Measurements from ENCODE around the gene SLC34A1. TPM values are rescaled to one million over a fixed set of nuclear protein-coding genes. Genes with fewer than 3 reads are reported as not detected.
"Not testable (repeated sequence)": the region's sequence is repeated elsewhere in the genome, so short reads cannot be mapped to it uniquely, and the experiment has no call there.

Gene SLC34A1
- polyA plus RNA-seq, 4 donors = 3.4 to 223 (median 131) TPM

DNA sequence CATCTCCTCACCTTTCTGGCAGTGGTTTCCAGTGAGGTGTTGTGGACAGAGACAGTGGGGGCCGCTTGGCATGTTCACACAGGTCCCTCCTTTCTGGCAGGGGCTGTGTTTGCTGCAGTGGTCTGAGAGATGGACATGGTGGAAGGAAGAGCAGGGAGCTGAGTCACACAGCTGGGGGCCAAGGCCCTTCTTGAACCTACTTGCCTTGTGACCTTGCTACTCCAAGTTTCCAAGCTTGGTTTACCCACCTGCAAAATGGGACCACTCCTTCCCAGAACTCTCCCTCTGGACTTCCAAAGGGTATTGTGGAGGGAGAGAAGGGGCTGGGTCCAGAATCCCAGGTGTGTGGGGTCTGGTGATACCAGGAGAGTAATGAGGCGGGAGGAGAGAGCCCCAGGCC, 21.1 kb downstream of the SLC34A1 start:
- DNase-seq (ENCODE audit: low read depth in 4 of 4, low spot score in 3 of 4) = no peak

DNA sequence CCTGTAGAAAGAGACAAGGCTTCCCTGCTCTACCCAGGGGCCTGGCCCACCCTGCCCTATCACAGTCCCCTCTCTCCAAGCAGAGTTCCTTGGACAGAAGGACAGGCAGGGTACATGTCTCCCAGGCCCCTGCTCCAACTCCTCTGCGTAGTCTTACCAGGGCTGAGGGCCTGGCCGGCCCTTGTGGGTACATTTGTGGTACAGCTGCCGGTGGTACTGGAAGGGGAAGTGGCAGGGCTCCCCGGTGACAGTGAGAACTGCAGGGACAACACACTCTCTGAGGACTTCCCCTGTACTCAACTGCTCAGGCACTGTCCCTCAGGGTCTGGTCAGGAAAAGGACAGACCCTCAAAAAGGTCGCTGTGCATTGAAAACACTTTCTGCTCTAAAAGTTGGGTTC, 21.6 kb downstream of the SLC34A1 start:
- DNase-seq (ENCODE audit: low read depth in 4 of 4, low spot score in 3 of 4) = no peak

DNA sequence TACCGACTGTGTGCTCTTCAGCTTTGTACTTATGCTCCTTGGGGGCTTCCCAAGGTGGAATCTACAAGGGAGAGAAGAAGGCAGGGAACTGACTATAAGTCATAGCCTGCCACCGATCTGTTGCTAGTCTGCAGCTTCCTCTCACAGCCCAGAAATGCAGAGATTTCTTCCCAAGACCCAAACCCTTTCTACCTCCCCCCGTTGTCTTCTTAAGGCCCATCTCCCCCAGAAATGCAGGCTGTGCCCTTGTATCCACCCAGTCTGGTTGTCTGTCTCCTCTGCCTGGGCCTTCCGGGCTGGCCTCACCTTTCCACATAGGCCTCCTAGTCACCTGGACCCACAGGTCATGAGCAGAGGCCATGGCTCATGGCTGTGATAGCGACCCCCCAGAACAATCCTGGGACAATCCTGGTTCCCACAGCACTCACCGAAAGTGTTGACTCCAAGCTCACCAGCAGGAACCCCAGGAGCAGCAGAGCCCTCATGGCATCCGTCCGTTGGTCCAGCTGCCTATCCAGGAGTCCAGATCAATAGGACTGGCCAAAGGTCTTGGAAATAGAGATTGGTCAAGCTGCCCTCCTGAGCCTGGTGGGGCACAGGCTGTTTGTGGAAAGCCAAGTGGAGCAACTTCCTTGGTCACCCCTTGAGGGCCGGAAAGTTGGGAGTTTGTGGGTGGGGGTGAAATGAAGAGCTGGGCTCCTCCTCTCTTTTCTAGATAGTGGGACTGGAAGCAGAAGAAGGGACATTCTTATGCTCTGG, 25.0 kb downstream of the SLC34A1 start, which contains the start of gene F12:
F12 (minus strand) TSS at position 522 of the 759 bp plus-strand sequence; CDS start at position 485, 37 bp downstream.
- no peak for DNase-seq (ENCODE audit: low read depth in 4 of 4, low spot score in 3 of 4)

DNA sequence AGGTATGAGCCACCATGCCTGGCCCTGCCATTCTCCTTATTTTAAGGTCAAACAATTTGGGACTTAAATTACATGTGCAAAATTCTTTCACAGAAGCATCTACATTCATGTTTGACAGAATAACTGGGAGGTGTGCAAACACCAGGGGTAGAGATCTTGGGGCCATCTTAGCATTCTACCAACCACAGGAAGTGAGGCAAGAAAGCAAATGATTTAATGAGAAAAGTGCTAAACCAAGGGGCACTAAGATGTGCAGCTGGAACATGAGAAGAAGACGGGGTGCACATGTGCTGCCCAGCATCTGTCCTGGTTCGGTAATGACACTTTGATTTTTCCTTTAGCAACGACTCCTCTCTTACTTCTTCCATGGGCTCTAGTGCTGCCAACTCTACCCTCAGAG, 26.3 kb downstream of the SLC34A1 start:
- no peak for DNase-seq (ENCODE audit: low read depth in 4 of 4, low spot score in 3 of 4)

DNA sequence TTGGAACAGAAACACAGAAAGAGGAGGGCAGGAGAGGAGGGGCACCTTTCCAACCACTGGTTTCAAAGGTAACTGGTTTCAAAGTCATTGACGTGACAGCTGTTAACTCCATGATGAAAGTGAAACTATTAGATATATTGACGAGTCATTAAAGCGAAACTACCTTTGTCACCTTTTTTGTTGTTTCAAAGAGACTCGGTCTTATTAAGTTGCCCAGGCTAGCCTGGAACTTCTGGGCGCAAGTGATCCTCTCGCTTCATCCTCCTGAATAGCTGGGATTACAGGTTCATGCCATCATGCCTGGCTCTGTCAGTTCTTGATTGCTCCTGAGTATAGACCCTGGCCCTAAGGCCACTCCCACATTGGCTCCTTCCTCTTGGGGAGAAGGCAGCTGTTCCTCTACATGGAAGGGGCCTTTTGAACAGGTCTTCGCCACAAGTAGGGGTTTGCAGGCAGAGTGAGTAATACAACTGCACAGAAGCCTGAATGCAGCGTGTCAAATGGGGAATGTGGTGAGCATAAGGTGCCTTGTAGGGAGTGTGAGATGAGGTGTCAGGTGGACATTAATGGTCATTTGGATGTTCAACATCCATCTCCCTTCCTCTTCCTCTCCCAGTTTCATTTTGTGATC, 28.5 kb downstream of the SLC34A1 start:
- no peak for DNase-seq (ENCODE audit: low read depth in 4 of 4, low spot score in 3 of 4)

DNA sequence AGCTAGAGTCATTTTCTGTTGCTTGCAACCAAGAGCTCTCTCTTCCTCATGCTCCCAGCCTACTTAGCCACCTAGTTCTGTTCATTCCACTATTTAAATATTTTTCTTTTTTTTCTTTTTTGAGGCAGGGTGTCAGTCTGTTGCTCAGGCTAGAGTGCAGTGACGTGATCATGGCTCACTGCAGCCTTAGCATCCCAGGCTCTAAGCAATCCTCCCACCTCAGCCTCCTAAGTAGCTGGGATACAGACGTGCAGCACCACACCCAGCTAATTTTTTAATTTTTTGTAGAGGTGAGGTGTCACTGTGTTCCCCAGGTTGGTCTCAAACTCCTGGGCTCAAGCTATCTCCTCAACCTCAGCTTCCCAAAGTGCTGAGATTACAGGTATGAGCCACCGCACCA, 30.2 kb downstream of the SLC34A1 start:
- DNase-seq (ENCODE audit: low read depth in 4 of 4, low spot score in 3 of 4) = no peak

DNA sequence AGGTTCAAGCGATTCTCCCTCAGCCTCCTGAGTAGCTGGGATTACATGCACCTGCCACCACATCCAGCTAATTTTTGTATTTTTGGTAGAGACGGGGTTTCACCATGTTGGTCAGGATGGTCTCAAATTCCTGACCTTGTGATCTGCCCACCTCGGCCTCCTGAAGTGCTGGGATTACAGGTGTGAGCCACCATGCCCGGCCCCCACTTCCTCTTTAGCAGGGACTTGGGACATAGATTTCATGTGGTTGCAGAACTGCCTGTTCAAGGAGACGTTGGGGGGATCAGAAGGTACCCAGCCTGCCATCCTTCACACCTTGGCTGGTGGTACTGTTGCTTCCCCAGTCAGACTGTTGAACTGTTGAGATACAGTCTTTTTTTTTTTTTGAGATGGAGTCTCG, 32.8 kb downstream of the SLC34A1 start:
- not testable (repeated sequence) for DNase-seq (ENCODE audit: low read depth in 4 of 4, low spot score in 3 of 4)

DNA sequence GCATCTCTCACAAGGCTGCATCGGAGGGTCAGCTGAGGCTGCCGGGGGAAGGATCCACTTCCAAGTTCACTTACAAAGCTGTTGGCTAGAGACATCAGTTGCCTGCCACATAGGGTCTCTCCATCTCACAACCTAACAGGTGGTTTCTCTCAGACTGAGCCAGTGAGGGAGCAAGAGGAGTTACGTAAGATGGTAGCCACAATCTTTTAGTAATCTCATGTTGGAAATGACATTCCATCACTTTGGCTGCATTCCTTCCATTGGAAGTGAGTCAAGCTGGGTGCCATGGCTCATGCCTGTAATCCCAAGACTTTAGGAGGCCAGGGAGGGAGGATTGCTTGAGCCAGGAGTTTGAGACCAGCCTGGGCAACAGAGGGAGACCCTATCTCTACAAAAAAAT, 34.8 kb downstream of the SLC34A1 start:
- no peak for DNase-seq (ENCODE audit: low read depth in 4 of 4, low spot score in 3 of 4)

DNA sequence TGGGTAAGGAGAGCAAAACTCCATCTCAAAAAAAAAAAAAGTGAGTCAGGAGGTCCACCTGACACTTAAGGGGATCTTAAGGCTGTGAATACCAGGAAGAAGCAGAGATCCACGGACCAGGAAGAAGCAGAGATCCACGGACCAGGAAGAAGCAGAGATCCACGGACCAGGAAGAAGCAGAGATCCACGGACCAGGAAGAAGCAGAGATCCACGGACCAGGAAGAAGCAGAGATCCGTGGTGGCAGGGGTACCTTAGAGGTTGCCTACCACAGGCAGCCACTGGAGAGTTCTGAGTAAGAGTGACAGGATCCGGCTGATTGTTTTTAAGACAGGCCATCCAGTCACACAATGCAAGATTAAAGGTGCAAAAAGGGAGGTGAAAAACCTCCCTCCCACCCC, 36.2 kb downstream of the SLC34A1 start:
- not testable (repeated sequence) for DNase-seq (ENCODE audit: low read depth in 4 of 4, low spot score in 3 of 4)

DNA sequence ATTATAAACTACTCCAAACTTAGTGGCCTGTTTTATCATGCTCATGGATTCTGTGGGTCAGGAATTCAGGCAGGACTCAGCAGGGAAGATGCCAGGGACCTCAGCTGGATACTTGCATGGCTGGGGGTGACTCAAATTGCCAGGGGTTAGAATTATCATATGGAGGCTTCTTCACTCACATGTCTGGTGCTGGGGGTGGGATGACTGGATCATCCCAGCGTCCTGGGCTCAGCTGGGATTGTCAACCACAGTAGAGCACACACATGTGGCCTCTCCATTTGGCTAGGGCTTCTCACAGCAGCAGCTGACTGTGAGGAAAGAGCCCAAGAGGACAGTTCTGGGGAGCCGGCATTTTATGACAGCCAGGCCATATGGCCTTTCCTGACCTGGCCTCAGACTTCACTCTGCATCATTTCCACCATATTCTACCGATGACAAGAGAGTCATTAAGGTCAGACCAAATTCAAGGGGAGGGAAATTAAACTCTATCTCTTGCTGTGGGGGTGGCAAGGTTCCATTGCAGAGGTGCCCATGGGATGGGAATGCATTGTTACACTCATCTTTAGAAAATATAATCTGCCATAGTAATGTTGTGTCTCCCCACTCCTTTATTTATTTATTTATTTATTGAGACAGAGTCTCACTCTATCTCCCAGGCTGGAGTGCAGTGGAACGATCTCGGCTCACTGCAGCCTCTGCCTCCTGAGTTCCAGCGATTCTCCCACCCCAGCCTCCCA, 37.0 kb downstream of the SLC34A1 start:
- DNase-seq (ENCODE audit: low read depth in 4 of 4, low spot score in 3 of 4) = no peak

DNA sequence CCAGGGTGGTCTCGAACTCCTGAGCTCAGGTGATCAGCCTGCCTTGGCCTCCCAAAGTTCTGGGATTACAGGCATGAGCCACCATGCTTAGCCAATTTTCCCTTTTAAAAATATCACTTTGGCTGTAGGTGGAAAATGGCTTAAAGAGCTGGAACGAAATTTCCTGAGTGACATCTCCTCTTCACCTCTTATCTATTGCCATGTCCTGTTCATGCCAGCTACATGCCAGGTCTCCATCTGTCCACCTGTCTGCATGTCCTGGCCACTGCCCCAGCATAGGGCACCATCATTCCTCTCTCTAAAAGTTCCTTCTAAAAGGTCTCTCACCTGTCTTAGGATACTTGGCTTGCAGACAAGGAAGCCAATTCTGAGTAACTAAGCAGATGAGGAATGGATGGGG, 39.4 kb downstream of the SLC34A1 start:
- no peak for DNase-seq (ENCODE audit: low read depth in 4 of 4, low spot score in 3 of 4)

DNA sequence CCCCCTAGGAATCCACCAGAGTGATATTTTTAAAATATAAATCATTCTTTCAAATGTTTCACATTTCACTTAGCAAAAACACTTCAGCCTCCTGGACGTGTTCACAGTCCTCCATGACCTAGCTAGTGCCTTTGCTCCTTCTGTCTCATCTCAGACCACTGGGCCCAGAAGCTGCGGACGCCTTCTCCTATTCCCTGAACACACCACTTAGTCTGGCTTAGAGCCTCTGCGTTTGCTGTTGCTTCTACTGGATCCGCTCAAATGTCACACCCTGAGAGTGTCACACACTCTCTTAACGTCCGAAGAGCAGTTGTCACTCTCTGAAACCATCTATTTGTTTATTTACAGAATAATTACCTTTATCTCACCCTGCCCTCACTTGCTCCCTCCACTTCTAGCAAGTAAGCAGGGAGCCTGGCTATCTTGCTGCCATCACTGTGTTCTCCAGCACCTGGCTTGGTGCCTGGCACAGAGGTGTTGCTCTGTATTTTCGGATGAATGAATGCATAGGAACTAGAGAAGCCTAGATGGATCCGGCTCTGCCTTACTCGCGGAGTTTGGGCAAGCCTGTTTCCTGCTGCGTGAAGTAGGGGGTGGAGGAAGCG, 41.1 kb downstream of the SLC34A1 start:
- DNase-seq (ENCODE audit: low read depth in 4 of 4, low spot score in 3 of 4) = no peak

DNA sequence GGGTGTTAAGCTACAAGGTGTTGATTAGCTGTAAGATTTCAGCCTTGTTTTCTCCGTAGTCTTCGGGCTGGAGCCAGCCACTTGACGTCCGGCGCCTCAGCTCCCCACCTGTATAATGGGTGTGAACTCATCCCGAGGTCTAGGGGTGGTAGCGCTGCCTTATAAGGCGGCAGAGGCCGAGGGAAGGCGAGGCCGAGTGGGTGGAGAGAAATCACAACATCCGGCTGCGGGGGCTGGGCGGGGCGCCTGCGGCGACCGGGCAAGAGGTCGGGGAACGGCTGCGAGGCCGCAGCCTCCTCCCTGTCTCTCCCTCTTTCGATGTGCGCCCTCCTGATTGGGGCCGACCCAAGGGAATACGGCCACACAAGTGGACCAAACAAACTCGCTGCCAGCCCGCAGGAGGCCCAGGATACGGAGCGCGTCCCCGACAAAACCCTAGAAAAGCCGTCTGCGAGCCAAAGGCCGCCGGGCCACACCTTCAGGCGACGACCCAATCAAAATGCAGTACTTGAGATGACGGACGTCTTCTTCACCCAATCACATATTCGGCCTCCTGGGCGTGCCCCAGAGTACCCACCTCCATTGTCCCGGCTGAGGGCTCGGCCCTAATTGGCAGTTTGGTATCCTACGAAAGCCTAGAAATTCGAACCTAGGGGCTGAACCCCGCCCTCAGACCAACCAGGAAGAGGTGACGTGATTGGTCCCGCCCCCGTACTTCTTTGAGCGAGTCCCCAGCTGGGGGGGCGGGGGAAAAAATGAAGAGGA, 41.7 kb downstream of the SLC34A1 start:
- DNase-seq (ENCODE audit: low read depth in 4 of 4, low spot score in 3 of 4) = peak; percentile 100

DNA sequence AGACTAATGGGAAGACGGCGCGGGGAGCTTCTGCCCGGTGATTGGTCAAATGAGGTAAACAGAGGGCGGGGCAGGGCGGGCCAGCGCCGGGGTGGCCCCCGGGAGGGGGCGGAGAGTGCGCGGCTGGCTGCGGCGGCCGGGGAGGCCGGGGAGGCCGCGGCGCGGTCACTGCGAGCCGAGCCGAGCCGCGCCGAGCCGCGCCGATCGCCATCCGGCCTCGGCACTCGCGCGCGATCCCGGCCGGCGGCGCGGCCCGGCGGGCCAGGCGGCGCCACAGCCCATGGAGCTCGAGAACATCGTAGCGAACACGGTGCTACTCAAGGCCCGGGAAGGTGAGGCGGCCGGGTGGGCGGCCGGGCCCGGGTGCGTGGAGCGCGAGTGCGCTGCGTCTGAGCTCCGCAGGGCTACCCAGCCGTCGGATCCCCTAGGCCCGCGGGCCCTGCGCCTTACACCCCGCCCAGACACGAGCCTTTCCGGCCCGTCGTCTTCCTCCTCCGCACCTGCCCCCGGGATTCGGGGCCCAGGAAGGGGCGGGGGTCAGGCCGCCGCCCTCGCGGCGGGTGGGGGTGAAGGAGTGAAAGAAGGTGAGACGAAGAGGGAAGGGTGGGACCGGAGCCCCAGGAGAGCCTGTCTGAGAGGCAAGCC, 42.5 kb downstream of the SLC34A1 start, which contains the start of gene GRK6:
GRK6 (plus strand) TSS at position 111 of the 645 bp plus-strand sequence; CDS start at position 281, 170 bp downstream.
- DNase-seq (ENCODE audit: low read depth in 4 of 4, low spot score in 3 of 4) = no peak

DNA sequence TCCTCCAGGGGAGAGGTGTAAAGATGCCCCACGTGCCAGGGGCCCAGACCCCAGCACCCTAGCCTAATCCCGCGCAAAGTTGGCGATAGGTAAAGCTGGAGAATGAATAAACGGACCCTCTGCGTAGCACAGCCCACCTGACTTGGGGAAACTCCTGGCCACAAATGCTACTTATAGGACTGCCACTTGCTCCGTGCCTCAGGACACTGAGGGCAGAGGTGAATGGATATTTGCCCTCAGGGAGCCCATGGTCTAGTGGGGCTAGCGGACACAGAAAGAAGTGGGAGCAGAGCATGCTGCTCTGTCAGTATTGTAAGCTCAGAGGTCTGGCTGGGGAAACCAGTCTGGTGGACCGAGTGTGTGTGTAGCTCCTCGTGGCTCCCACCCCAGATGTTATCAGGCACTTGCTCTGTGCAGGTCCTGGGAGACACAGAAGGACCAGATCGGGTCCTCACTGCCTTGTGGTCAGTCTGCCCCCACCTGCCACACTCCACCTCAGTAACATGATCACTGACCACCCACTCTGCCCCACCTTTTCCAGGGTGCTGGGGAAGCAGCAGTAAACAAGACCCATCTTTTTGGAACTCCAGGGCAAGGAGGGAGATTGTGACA, 43.1 kb downstream of the SLC34A1 start:
- no peak for DNase-seq (ENCODE audit: low read depth in 4 of 4, low spot score in 3 of 4)

DNA sequence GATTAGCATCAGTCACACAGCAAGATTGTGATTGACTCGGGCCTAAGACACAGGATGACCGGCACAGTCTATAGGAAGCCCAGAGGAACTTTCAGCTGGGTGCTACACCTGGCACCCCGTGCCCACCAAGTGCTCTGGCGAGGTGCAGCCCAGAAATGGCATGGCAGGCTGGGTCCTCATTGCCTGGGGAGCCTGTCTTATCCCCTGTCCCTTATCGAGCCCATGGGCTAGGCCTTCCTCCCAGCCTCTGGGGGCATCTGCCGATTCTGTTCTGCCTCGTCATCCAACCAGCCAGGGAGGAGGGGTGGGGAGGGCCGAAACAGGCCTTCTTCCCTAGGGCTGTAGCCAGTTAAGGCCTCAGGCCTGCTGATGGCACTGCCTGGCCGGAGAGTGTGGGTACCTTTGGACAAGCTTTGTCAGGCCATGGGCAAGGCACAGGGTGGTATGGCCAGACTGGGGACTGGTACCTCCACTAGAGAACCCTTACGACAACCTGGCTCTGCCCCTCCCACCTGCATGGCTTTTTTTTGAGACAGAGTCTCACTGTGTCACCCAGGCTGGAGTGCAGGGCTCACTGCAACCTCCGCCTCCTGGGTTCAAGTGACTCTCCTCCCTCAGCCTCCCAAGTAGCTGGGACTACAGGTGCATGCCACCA, 43.8 kb downstream of the SLC34A1 start:
- no peak for DNase-seq (ENCODE audit: low read depth in 4 of 4, low spot score in 3 of 4)

DNA sequence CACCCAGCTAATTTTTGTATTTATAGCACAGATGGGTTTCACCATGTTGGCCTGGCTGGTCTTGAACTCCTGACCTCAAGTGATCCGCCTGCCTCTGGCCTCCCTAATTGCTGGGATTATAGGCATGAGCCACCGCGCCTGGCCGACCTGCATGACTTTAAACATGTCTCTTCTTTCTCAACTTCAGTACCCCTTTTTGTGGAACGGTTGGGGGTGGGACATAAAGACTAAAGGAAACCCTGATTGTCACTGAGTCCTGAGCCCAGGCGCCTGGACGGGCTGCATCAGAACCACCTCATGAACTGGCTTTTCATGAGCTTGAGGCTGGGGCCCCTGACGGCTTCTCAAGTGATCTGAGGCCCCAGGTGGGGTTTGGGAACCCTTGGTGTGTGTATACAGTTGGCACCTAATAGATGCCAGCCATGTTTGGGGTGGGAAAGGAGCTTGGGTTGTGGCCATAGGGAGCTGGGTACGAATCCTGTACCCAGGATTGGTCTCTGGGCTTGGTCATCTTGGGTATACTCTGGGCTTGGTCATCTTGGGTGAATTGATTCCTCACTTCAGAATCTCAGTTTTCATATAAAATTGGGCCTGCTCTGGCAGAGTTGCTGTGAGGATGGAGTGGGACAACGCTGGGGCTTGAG, 44.5 kb downstream of the SLC34A1 start:
- no peak for DNase-seq (ENCODE audit: low read depth in 4 of 4, low spot score in 3 of 4)

DNA sequence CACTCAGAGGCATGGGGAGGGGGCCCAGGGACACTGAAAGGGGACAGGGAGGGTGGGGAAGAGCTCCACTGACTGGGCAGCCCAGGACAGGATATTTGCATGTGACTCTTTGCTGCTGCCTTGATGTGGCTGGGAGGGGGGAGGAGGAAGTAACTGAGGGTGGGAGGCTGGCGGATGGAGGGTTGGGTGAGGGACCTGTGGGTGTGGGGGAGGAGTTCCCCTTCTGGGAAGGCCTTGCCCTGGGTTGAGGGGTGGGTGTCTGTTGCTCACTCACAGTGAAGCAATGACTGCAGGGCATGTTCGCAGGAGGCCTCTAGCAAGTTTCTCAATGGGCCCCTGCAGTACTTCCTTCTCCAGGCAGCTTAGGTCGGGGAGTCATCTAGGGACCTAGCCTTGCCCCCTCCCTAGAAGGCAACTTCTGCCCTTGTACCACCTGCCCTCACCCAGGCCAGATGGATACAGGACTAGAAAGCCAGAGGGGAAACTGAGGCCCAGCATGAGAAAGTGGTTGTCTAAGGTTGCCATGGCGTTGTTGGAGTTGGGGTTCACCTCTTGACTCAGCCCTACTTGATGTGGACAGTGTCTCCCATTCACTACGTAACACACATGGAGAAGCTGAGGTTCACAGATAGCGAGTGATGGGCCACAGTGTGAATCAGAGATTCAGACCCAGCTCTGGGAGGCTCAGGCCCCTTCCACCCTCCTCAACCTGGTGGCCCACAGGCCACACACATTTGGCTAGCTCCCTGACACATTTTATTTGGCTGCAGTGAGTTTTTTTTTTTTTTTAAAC, 45.2 kb downstream of the SLC34A1 start:
- no peak for DNase-seq (ENCODE audit: low read depth in 4 of 4, low spot score in 3 of 4)

All from left renal pelvis (tissue), 4 donors.